NCI-H2227 (cell line): ENCODE data around the gene BIN1.

ENCODE experiments used
- DNase-seq: peaks from one replicate; lab custom pipeline; 2025; ENCODE audit not compliant: unreplicated experiment; lab: John Stamatoyannopoulos, UW

BIN1 gene

GRCh38 chr2:127049927-127050802 is 56.8 kb downstream of the BIN1 start:
- DNase-seq = peak; percentile 81

GRCh38 chr2:127048969-127049897 is 57.7 kb downstream of the BIN1 start:
- DNase-seq = no peak

GRCh38 chr2:127048618-127048935 is 58.4 kb downstream of the BIN1 start:
- no peak for DNase-seq

GRCh38 chr2:127047716-127048617 is 59.0 kb downstream of the BIN1 start:
- DNase-seq = no peak

- no peak for DNase-seq
Measured at GRCh38 chr2:127047054-127047453, 59.9 kb downstream of the BIN1 start.

GRCh38 chr2:127046579-127046978 is 60.4 kb downstream of the BIN1 start:
- DNase-seq = no peak

- DNase-seq = no peak
Measured at GRCh38 chr2:127045792-127046501, 61.0 kb downstream of the BIN1 start.

GRCh38 chr2:127044977-127045661 is 61.8 kb downstream of the BIN1 start:
- DNase-seq = no peak

- DNase-seq = no peak
Measured at GRCh38 chr2:127044165-127044718, 62.7 kb downstream of the BIN1 start.

- no peak for DNase-seq
Measured at GRCh38 chr2:127043367-127044164, 63.4 kb downstream of the BIN1 start.

- no peak for DNase-seq
Measured at GRCh38 chr2:127041259-127041970, 65.5 kb downstream of the BIN1 start.

GRCh38 chr2:127040169-127040568 is 66.8 kb downstream of the BIN1 start:
- DNase-seq = no peak

GRCh38 chr2:127039387-127040031 is 67.4 kb downstream of the BIN1 start:
- DNase-seq = no peak

GRCh38 chr2:127037476-127037875 is 69.5 kb downstream of the BIN1 start:
- DNase-seq = no peak

- DNase-seq = no peak
Measured at GRCh38 chr2:127034883-127035611, 71.9 kb downstream of the BIN1 start.

GRCh38 chr2:127034051-127034450 is 72.9 kb downstream of the BIN1 start:
- no peak for DNase-seq

GRCh38 chr2:127032621-127033020 is 74.3 kb downstream of the BIN1 start:
- DNase-seq = no peak
